RPMI7951 (cell line): ENCODE data around the gene MGST2. TPM values are rescaled to one million over a fixed set of nuclear protein-coding genes. Genes with fewer than 3 reads are reported as not detected.
A peak's percentile ranks its signal among the peaks of the same experiment; 100 is the strongest.

ENCODE experiments used
- DNase-seq: peaks from one replicate; pipeline ENCODE4 v3.0.0-alpha.2; 2012; ENCODE audit warnings: low read depth
- total RNA-seq: library from RNA; depleted of rRNA; stranded (reverse); fragments of >200 nt; shearing (Covaris generic); gene quantifications from 2 replicates; pipeline ENCODE4 v1.2.3, GENCODE V29; 2014; rRNA removed

Gene MGST2
- total RNA-seq, 1 experiment from 2014 or later, result 11.5 TPM

DNA sequence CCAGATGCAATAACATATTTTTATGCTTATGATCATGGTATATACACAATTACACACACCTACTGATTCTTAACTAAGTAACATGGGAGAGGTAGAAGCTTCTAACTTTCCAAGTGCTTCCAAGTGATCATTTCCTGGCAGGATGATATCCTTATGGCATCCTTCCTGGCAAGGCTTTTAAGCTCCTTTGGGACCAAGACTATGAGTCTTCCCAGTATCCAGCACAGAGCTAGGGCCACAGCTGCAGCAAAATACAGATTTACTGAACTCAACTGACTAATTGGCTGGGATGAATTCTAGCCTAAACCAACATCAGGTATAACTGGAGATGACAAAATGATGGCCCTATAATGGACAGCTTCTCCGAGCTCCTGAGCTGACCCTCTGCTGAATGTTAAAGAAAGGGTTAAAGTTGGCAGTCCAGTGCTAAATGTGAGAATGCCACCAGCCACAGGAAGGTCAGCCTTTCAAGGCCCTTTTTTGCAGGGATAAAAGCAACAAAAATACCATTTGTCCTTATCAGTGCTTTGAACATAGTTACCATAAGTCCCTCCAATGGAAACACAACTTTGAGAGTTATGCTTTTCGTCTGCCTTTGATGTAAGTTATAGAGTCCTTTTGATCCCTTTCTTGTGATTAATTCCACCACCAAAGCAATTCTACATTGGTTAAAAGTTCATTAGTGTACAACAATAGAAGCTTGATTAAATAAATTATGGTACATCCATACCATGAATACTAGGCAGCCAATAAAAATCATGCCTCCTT, 73.4 kb downstream of the MGST2 start:
- DNase-seq, result no peak

DNA sequence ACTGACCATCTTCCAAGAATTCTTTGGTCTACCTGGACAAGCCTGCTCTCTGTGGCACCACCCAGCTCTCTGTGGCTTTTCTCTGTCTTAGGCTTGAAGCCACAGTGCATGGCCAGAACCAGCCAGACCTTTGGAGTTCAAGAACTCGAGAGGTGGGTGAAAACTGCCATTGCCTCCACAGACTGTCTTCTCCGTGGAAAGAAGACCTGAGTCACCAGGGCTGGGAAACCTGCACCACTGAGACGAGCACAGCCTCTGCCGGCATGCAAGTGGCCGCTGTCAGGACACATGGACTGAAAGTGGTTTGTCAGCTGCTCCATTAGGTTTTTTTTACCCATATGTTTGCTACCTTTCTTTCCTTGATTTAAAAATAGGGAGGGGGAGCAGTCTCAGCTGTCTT, 74.5 kb downstream of the MGST2 start:
- DNase-seq, result no peak

DNA sequence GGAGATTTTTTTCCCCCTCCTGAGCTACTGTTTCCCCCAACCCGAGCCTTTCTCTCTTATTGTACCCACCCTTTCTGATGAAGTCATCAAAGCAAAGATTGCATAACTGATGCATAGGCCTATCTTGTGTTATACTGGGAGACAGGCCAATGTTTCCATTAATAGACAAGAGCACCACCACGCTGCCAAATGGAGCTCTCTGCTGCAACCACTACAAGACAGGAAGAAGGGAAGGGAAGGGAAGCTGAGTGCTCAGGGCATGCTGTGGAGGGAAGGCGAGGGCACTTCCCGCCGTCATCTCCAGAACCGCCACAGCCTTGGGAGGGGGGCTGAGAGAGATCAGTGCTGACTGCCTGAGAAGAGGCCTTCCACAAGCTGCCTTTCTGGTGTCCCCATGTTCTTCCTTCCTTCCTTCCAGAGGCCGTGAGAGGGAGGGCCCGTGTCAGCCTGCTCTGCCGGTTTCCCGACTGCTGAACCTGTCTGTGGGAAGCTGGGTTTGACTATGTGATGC, 75.0 kb downstream of the MGST2 start:
- DNase-seq, result peak; percentile 88

DNA sequence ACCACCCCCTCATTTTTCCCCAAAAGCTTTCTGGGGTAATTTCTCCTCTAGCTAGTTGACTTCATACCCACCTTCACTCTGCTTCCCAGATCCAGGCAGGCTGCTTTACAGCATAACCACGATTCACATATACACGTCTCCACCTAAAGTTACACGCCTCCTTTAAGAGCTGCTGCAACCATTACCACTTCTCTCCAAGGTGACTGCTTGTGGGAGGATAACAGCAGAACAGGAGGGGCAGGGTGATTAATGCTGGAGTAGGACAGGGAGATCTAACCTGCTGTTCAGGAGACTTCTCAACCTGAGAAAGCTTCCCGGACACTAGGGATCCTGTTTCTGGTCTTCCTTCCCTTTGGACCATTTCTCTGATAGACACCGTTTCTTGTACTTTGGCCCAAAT, 77.4 kb downstream of the MGST2 start:
- DNase-seq, result no peak

DNA sequence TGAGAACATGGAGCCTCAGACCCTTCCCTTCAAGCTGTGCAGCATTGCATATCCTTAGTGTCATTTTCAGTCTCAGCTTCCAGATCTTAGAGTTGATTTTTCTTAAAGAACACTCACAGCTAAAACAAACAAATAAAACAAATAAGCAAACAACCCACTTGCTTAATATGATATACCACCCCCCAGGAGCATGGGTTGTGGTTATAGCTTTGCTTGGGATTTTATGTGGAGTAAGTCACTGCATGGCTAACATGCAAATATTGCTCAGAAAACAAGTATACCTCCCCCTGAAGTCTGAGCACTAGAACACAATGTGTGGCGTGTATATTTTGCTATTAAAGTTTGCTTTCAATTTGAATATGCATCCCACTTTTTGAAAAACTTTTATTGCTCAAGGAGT, 78.6 kb downstream of the MGST2 start:
- no peak for DNase-seq

DNA sequence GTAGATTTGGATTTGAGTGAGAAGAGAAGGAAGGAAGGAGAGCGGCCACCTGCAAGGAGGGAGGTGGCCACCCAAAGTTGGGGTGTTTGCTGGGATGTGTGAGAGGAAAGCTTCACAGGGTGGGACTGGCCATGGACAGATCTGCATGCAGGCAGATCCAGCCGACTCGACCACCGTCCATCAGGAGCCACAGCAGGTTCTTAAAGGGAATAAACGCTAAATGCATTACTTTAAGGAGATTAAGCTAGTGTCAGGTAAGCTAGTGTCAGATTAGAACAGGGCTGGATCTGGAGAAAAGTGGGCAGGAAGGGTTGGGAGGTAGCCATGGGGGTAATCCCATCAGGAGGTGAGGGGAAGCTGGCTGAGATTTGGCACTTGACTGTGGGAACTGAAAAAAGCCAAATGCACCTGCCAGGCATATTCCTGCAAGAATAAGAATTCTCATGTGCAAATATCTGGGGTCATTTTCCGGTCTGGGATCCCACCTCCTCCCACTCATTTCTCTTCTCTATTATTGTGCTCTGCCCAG, 79.6 kb downstream of the MGST2 start:
- no peak for DNase-seq

DNA sequence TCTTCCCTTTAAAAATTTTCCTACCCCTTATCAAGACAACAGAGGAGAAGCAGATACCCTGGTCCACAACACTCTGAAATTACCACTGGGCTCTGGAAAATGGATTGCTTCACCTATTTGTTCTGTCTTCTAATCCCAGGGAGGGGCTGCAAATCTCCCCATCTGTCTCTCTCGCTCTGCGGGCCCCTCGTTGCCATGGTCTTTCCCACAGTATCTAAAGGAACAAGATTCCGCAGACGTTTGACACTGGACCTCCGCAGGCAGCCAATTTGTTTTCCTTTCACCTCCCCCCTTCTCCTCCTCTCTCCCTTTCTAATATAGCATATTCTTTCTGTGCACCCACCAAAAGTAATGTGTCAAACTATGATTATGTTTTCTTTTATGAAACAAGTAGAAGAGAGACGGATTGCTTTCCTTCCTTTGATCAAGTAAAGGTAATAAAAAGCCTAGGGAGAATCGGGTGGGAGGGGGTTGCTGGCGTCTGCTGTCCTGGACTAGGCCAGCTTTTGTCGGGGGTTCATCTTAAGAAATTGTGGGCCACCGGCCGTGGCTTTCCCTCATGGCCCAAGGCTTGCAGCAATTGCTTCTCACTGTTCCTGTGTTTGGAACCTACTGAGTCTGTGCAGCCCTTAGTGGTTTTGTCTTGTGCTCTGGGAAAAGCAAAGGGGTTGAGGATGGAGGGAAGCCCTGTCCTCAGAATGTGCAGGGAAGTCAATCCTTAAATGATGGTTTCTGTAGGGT, 81.0 kb downstream of the MGST2 start:
- DNase-seq, result no peak

DNA sequence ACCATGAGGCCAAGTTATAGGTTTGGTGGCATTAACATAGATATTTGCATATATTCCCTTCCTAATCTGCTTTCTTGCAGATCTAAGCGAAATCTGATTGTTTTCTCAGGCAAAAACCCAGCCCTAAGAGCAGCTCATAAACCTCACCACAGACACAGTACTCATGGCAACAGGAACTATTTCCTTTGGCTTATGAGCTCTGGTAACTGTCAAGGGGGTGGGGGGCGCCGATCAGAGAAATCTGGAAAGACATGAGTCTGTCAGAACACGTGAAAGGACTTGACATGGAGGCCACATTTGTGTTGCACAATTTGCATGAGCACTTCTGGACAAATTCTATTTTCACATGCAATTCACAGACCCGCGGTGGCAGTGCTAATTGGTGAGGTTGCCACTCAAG, 83.7 kb downstream of the MGST2 start:
- DNase-seq, result no peak

DNA sequence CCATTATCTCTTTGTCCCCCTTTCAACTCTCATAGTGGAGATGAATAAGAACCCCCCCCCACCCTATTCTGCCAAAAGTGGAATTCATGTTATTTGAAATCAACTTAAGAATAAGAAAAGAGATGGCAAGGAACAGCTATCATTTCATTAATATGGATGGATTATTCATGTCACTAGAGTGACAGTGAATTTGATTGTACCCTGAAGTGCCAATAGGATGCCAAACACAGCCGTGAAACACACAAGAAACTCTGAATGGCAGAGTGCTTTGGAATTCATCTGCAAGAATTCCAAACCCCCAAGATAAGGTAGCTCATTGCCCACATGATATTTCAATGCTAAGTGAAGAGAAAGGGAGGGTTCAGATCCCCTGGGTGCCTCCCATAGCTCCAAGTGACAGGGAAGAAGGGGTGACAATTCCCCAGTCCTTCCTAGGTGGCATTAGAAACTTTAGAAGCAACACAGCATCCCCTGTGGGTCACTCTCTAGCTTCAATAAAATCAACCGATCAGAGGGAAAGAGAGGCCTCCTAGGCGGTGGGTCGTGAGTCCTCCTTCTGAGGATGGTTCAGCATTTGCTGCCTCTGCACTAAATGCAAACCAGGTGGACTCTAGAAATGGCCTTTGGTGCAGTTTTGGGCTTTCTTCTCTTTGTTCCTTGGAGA, 84.3 kb downstream of the MGST2 start:
- no peak for DNase-seq

DNA sequence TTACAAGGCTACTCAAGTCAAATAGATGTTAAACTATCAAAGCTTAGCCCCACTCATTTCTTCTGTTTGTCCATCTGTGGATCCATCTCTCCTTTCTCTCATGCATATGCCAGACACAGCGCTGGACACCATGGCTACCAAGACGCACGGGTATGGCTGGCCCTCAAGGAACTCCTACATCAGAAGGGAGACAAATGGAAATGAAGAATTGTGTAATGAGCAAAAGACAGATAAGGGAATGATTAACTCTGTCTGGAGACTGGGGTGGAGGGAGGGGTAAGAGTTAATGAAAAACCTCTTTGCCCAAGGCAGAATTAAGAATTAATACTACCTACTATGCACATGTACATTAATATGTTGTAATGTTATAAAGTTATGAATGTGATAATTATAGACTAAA, 88.1 kb downstream of the MGST2 start:
- DNase-seq, result no peak

Other genes with a start within 250 kb of the MGST2 start
- 8.2 and 9.3 TPM in 2 replicates for gene RAB33B, start 211.7 kb upstream of the MGST2 start, total RNA-seq
- 23.3 and 23.8 TPM in 2 replicates for gene SETD7, start 109.6 kb upstream of the MGST2 start, total RNA-seq